Subcutaneous abdominal adipose tissue (tissue), 5 donors: ENCODE data around the gene TMBIM6.

ENCODE experiments used
- H3K27ac ChIP-seq: one replicate; pipeline ENCODE4 v1.7.0; 2013; ENCODE audit warnings: low read depth, mild to moderate bottlenecking, inconsistent platforms, low read length, moderate library complexity
- H3K27me3 ChIP-seq, 5 donors: one replicate each; pipeline ENCODE4 v1.7.0; 2013; ENCODE audit warnings: low read length in 5 of 5, inconsistent platforms in 1 of 5; ENCODE audit not compliant: control insufficient read depth in 5 of 5, insufficient read depth in 4 of 5
- H3K36me3 ChIP-seq, 5 donors: one replicate each; pipeline ENCODE4 v1.7.0; 2013; ENCODE audit warnings: low read length in 5 of 5; ENCODE audit not compliant: control insufficient read depth in 5 of 5, insufficient read depth in 5 of 5
- H3K4me1 ChIP-seq, 5 donors: one replicate each; pipeline ENCODE4 v1.7.0; 2013; ENCODE audit warnings: low read length in 5 of 5, mild to moderate bottlenecking in 3 of 5, moderate library complexity in 1 of 5; ENCODE audit not compliant: control insufficient read depth in 5 of 5, insufficient read depth in 5 of 5
- H3K4me3 ChIP-seq, 5 donors: one replicate each; pipeline ENCODE4 v1.7.0; 2013; ENCODE audit warnings: low read length in 5 of 5, low read depth in 1 of 5
- H3K9ac ChIP-seq, 5 donors: one replicate each; pipeline ENCODE4 v1.7.0; 2013; ENCODE audit warnings: low read length in 5 of 5, mild to moderate bottlenecking in 4 of 5, moderate library complexity in 3 of 5
- H3K9me3 ChIP-seq, 5 donors: one replicate each; pipeline ENCODE4 v1.7.0; 2013; ENCODE audit warnings: low read length in 5 of 5; ENCODE audit not compliant: control insufficient read depth in 5 of 5
- donor health status: healthy.
- donor health status: healthy.
- donor health status: healthy.
- donor health status: healthy.
- donor health status: healthy.

Gene TMBIM6

GRCh38 chr12:49811961-49812401 is 70.6 kb downstream of the TMBIM6 start:
- Histone ChIP-seq H3K9me3 (no peaks in the 10 kb centered on the region), H3K4me3 (no peak overlapping the region), H3K27me3 (no peaks in the 10 kb centered on the region), H3K4me1 (peaks cover 2 to 44% (median 36%) of the 10 kb centered on the region in 5 donors), H3K36me3 (peaks cover 0 to 13% (median 9%) of the 10 kb centered on the region in 5 donors), H3K9ac (no peak overlapping the region), H3K27ac (no peak overlapping the region)

GRCh38 chr12:49813131-49813530 is 71.8 kb downstream of the TMBIM6 start:
- no peak overlapping the region for H3K27ac ChIP-seq
- H3K36me3 ChIP-seq: peaks cover 0 to 13% (median 5%) of the 10 kb centered on the region in 5 donors
- no peak overlapping the region for H3K4me3 ChIP-seq
- H3K4me1 ChIP-seq: peaks cover 1 to 37% (median 27%) of the 10 kb centered on the region in 5 donors
- H3K9me3 ChIP-seq: no peaks in the 10 kb centered on the region
- H3K27me3 ChIP-seq: no peaks in the 10 kb centered on the region
- no peak overlapping the region for H3K9ac ChIP-seq
